ENCODE results near the gene CREBRF. TPM values are rescaled to one million over a fixed set of nuclear protein-coding genes. Genes with fewer than 3 reads are reported as not detected.

Gene CREBRF
- total and polyA plus RNA-seq, 2 experiments from 2014 or later, result 3.2 to 14.6 TPM

DNA sequence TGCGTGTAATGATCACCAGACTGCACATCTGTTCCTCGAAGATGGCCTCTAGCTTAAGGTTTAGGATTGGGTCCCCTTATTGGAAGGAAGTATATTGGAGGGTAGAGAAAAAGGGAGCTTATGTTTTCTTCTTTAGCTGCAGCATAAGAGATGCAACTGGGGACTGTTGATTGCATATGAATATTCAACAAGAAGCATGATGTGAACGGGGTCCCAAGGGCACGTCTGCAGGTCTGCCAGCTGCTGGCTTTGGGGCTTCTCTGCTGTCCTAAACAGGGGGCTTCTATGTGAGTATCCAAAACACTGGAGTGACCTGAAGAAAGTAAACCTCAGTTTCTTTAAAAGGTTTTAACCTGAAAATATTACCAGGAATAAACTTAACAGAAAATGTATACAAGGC lies 84.6 kb downstream of the CREBRF start:
- Histone ChIP-seq H4K20me1 (ENCODE audit: insufficient read depth) (no peaks in the 10 kb centered on the region), H3K4me1 (ENCODE audit: insufficient read depth) (no peaks in the 10 kb centered on the region), H3F3A (ENCODE audit: insufficient read depth) (no peaks in the 10 kb centered on the region), H3K27me3 (replicated peaks; ENCODE audit: insufficient read depth) (no peaks in the 10 kb centered on the region), H3K4me3 (no peak overlapping the region), H3K9me2 (ENCODE audit: insufficient read depth) (no peaks in the 10 kb centered on the region), H3K79me2 (ENCODE audit: insufficient read depth) (no peaks in the 10 kb centered on the region), H3K4me2 (ENCODE audit: unreplicated experiment) (no peak overlapping the region), H3K9ac (no peak overlapping the region), H2AFZ (no peak overlapping the region), H3K36me3 (ENCODE audit: low read depth) (no peaks in the 10 kb centered on the region), H3K27ac (no peak overlapping the region), H3K9me3 (ENCODE audit: low read depth) (no peaks in the 10 kb centered on the region)
- WGBS, 2 experiments (ENCODE audit: low coverage in 1 of 2, low lambda C conversion rate in 2 of 2, missing lambda C conversion rate in 2 of 2), result 71 to 73% methylated on average over 4 of the region's 4 CpGs
- no peak for DNase-seq
- no peak for TF ChIP-seq EZH2phosphoT487 (IDR thresholded peaks at IDR 0.05; ENCODE audit: insufficient read depth, low read depth)
- TF ChIP-seq EZH2 (IDR thresholded peaks at IDR 0.05; ENCODE audit: insufficient read depth, poor library complexity, severe bottlenecking), result no peak
- in situ Hi-C loops (cut with MboI), result loop anchor here (10.0 to 25.0 kb wide), 2 partner anchors 156 to 428 kb away; partner anchors contain the start of gene ATP6V0E1

- Histone ChIP-seq H3K79me2 (ENCODE audit: insufficient read depth) (no peaks in the 10 kb centered on the region), H3K27me3 (replicated peaks; ENCODE audit: insufficient read depth) (no peaks in the 10 kb centered on the region), H2AFZ (peak overlapping the region; percentile 95), H4K20me1 (ENCODE audit: insufficient read depth) (no peaks in the 10 kb centered on the region), H3F3A (ENCODE audit: insufficient read depth) (no peaks in the 10 kb centered on the region), H3K9ac (peak overlapping the region; percentile 93; the same call in 1 of the 2 replicates), H3K27ac (0 out of 2 replicates have a peak overlapping the region, but pooled peaks have one; percentile 30), H3K4me3 (no peak overlapping the region), H3K9me2 (ENCODE audit: insufficient read depth) (no peaks in the 10 kb centered on the region), H3K4me2 (ENCODE audit: unreplicated experiment) (no peak overlapping the region), H3K36me3 (ENCODE audit: low read depth) (0 out of 2 replicates have a peak, but pooled peaks cover 5% of the 10 kb centered on the region), H3K9me3 (ENCODE audit: low read depth) (no peaks in the 10 kb centered on the region), H3K4me1 (ENCODE audit: insufficient read depth) (no peaks in the 10 kb centered on the region)
- 90 to 94% methylated on average over 7 to 8 of the region's 8 CpGs for WGBS, 2 experiments (ENCODE audit: low coverage in 1 of 2, low lambda C conversion rate in 2 of 2, missing lambda C conversion rate in 2 of 2)
- in situ Hi-C loops (cut with MboI), result loop anchor here (10.0 to 25.0 kb wide), 2 partner anchors 159 to 431 kb away; partner anchors contain the start of gene ATP6V0E1
- DNase-seq, result no peak
- no peak for TF ChIP-seq EZH2phosphoT487 (IDR thresholded peaks at IDR 0.05; ENCODE audit: insufficient read depth, low read depth)
- no peak for TF ChIP-seq EZH2 (IDR thresholded peaks at IDR 0.05; ENCODE audit: insufficient read depth, poor library complexity, severe bottlenecking)
Observed at GRCh38 chr5:173143567-173143966, 87.4 kb downstream of the CREBRF start.

GRCh38 chr5:173144200-173145176 lies 88.3 kb downstream of the CREBRF start, which contains the start of gene BNIP1:
Gene BNIP1 (plus strand): TSS chr5:173144531. CDS start chr5:173144546, 15 bp downstream.
- Histone ChIP-seq H3K9me2 (ENCODE audit: insufficient read depth) (no peaks in the 10 kb centered on the region), H3K4me2 (ENCODE audit: unreplicated experiment) (peak within 1 kb of the TSS; percentile 96), H3K9me3 (ENCODE audit: low read depth) (no peaks in the 10 kb centered on the region), H3K4me3 (peak within 1 kb of the TSS; percentile 90), H2AFZ (peak within 1 kb of the TSS; percentile 95), H3K27me3 (replicated peaks; ENCODE audit: insufficient read depth) (no peaks in the 10 kb centered on the region), H3F3A (ENCODE audit: insufficient read depth) (no peaks in the 10 kb centered on the region), H4K20me1 (ENCODE audit: insufficient read depth) (no peaks in the 10 kb centered on the region), H3K79me2 (ENCODE audit: insufficient read depth) (no peaks in the 10 kb centered on the region), H3K9ac (peak within 1 kb of the TSS; percentile 93), H3K36me3 (ENCODE audit: low read depth) (0 out of 2 replicates have a peak, but pooled peaks cover 10% of the 10 kb centered on the region), H3K4me1 (ENCODE audit: insufficient read depth) (no peaks in the 10 kb centered on the region), H3K27ac (peak within 1 kb of the TSS; percentile 65)
- in situ Hi-C loops (cut with MboI), result loop anchor here (10.0 to 25.0 kb wide), 2 partner anchors 160 to 432 kb away; partner anchors contain the start of gene ATP6V0E1
- TF ChIP-seq EZH2 (IDR thresholded peaks at IDR 0.05; ENCODE audit: insufficient read depth, poor library complexity, severe bottlenecking) (no peak), EZH2phosphoT487 (IDR thresholded peaks at IDR 0.05; ENCODE audit: insufficient read depth, low read depth) (no peak)
- DNase-seq, result peak; percentile 93
- WGBS, 2 experiments (ENCODE audit: low coverage in 1 of 2, low lambda C conversion rate in 2 of 2, missing lambda C conversion rate in 2 of 2), result 1 to 2% methylated on average over 38 to 48 of the region's 48 CpGs

DNA sequence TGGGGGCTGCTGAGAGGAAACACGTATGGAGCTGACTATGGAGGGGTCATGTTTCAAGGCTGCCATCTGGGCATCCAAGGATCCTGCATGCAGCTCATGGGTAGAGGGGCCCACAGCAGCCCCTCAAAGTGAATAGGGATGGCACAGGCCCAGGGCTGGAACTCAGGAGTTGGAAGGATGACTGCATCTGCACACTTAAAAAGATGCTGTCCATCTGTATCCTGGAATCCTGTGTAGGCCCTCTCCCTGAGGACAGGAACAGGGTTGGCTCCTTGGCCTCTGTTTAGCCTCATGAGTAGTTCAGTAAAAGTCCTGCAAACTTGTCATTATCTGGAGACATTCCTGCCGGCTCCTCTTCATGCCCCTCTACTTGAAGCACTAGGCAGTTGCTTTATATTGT lies 92.2 kb downstream of the CREBRF start:
- TF ChIP-seq EZH2phosphoT487 (IDR thresholded peaks at IDR 0.05; ENCODE audit: insufficient read depth, low read depth), result no peak
- H3K9me2 ChIP-seq (ENCODE audit: insufficient read depth), result no peaks in the 10 kb centered on the region
- no peaks in the 10 kb centered on the region for H3F3A ChIP-seq (ENCODE audit: insufficient read depth)
- H3K27me3 ChIP-seq (replicated peaks; ENCODE audit: insufficient read depth), result no peaks in the 10 kb centered on the region
- H3K79me2 ChIP-seq (ENCODE audit: insufficient read depth), result no peaks in the 10 kb centered on the region
- no peak for DNase-seq
- H3K4me3 ChIP-seq, result no peak overlapping the region
- in situ Hi-C loops (cut with MboI), result loop anchor here (10.0 to 25.0 kb wide), 2 partner anchors 164 to 436 kb away; partner anchors contain the start of gene ATP6V0E1
- H3K4me1 ChIP-seq (ENCODE audit: insufficient read depth), result no peaks in the 10 kb centered on the region
- WGBS, 2 experiments (ENCODE audit: low coverage in 1 of 2, low lambda C conversion rate in 2 of 2, missing lambda C conversion rate in 2 of 2), result 68 to 82% methylated on average over 2 of the region's 2 CpGs
- H3K9me3 ChIP-seq (ENCODE audit: low read depth), result no peaks in the 10 kb centered on the region
- H2AFZ ChIP-seq, result no peak overlapping the region
- no peak overlapping the region for H3K9ac ChIP-seq
- H3K4me2 ChIP-seq (ENCODE audit: unreplicated experiment), result no peak overlapping the region
- H4K20me1 ChIP-seq (ENCODE audit: insufficient read depth), result no peaks in the 10 kb centered on the region
- peaks cover 21% of the 10 kb centered on the region for H3K36me3 ChIP-seq (ENCODE audit: low read depth)
- H3K27ac ChIP-seq, result no peak overlapping the region

Measured in GM23248 (cell line).